ENCODE data around the gene PRKAR1B.

Gene PRKAR1B

GRCh38 chr7:520503-521161 is 206.4 kb downstream of the PRKAR1B start:
- Histone ChIP-seq H3K36me3 (ENCODE audit: control insufficient read depth, insufficient read depth, low read length) (no peaks in the 10 kb centered on the region), H3K4me3 (replicated peaks; ENCODE audit: low read depth, low read length) (peak overlapping the region; percentile 84), H3K27me3 (replicated peaks; ENCODE audit: control insufficient read depth, insufficient read depth, low read length) (no peaks in the 10 kb centered on the region; the same call in 1 of the 2 replicates)
- DNase-seq (ENCODE audit: extremely low read depth, insufficient read length) = no peak
- peak; percentile 24 for TF ChIP-seq CTCF (IDR thresholded peaks at IDR 0.05; ENCODE audit: insufficient read depth, low read length, poor library complexity, severe bottlenecking)

DNA sequence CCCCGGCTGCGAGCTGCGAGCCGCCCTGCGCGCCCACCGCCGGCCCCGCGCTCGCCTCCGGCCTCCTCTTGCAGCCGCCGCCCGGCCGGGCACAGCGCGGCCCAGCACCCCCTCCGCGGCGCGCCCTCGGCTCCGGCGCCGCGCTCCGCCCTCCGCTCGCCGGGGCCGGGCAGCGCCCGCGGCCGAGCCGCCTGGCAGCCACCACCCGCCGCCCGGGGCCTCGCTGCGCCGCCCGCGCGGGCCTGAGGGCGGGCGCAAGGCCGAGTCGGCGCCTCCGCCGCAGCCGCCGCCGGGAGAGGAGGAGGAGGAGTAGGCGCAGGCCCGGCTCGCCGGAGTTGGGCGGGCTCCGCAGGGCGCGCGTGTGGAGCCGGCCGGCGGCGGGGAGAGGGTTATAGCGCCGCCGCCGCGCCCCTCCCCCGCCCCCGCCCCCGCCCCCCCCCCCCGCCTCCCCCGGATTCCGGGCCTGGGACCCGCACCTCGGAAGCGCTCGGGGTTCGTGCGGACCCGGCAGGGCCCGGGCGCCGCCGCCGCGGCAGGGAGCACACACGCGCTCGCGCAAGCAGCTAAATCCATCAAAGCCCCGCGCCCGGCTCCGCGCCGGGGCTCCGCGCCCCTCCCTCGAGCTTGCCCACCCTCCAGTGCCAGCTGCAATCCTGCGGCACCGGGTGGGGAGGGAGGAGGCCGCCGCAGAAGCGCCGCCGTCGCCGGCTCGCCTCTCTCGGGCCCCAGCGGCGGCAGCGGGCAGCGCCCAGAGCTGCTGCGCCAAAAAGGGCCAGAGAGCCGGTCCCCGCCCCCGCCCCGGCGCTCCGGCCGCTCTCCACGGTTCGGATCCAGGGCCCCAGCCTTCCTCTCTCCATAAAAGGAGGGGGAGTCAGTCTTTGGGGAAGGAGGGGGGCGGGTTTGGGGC is 207.3 kb downstream of the PRKAR1B start, which contains the start of gene PDGFA:
Gene PDGFA, minus strand, starts transcription at position 363 of the 907 bp plus-strand sequence. CDS start 845 bp downstream, outside the sequence.
- Histone ChIP-seq H3K27me3 (replicated peaks; ENCODE audit: control insufficient read depth, insufficient read depth, low read length) (no peaks in the 10 kb centered on the region; the same call in 1 of the 2 replicates), H3K4me3 (replicated peaks; ENCODE audit: low read depth, low read length) (peak within 1 kb of the TSS; percentile 84), H3K36me3 (ENCODE audit: control insufficient read depth, insufficient read depth, low read length) (no peaks in the 10 kb centered on the region)
- TF ChIP-seq CTCF (IDR thresholded peaks at IDR 0.05; ENCODE audit: insufficient read depth, low read length, poor library complexity, severe bottlenecking) = no peak
- peak; percentile 53 for DNase-seq (ENCODE audit: extremely low read depth, insufficient read length)

- peak; percentile 49 for DNase-seq (ENCODE audit: extremely low read depth, insufficient read length)
- Histone ChIP-seq H3K36me3 (ENCODE audit: control insufficient read depth, insufficient read depth, low read length) (peaks cover 1% of the 10 kb centered on the region), H3K27me3 (replicated peaks; ENCODE audit: control insufficient read depth, insufficient read depth, low read length) (no peaks in the 10 kb centered on the region; the same call in 1 of the 2 replicates), H3K4me3 (replicated peaks; ENCODE audit: low read depth, low read length) (peak overlapping the region; percentile 84)
- no peak for TF ChIP-seq CTCF (IDR thresholded peaks at IDR 0.05; ENCODE audit: insufficient read depth, low read length, poor library complexity, severe bottlenecking)
These were observed 208.2 kb downstream of the PRKAR1B start for GRCh38 chr7:518630-519483.

DNA sequence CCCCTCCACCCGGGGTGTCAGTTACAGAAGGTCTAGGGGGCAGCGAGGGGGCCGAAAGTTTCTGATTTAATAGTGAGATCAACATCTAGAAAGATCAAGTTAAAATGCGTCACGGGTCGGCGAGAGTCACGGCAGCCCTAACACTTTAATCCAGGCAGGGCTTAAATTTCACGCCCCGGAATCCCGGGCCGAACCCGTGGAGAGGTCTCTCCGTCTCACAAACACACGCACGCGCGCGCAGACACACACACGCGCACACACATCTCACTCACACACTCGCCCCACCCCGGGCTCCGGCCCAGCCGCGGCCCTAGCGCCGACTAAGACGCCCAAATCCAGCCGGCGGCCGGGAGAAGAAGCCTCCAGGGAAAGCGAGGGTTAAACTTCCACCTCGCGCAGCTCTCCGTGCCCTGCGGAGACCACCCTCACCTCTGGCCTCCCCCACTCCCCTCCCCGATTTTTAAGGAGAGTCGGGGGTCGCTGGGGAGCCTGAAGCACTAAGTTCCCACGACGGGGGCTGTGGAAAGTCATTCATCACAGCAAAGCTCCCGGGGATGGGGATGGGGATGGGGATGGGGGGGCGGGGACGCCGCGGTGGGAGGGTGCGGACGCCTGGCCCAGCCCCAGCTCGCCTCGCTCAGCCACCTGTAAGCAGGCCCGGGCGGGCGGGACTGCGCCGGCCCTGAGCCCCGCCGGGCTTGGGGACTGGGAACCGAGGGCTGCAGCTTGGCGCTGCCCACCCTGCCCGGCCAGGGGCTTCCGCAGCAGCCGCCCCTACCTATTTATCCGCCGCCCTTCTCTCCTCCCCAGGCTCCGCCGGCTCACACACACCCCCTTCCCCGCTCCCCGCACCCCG is 209.1 kb downstream of the PRKAR1B start:
- TF ChIP-seq CTCF (IDR thresholded peaks at IDR 0.05; ENCODE audit: insufficient read depth, low read length, poor library complexity, severe bottlenecking) = no peak
- no peaks in the 10 kb centered on the region; the same call in 1 of the 2 replicates for H3K27me3 ChIP-seq (replicated peaks; ENCODE audit: control insufficient read depth, insufficient read depth, low read length)
- peak overlapping the region; percentile 84 for H3K4me3 ChIP-seq (replicated peaks; ENCODE audit: low read depth, low read length)
- H3K36me3 ChIP-seq (ENCODE audit: control insufficient read depth, insufficient read depth, low read length) = peaks cover 2% of the 10 kb centered on the region
- no peak for DNase-seq (ENCODE audit: extremely low read depth, insufficient read length)
